HG03196 (cell line): Measurements from ENCODE around the gene CCDC82.
"Not testable (repeated sequence)": the region's sequence is repeated elsewhere in the genome, so short reads cannot be mapped to it uniquely, and the experiment has no call there.

Experiments used
- ATAC-seq: cut with Tn5 transposase; IDR thresholded peaks from one replicate; pipeline ENCODE4 v1.9.1; 2021; ENCODE audit not compliant: unreplicated experiment

The CCDC82 gene

DNA sequence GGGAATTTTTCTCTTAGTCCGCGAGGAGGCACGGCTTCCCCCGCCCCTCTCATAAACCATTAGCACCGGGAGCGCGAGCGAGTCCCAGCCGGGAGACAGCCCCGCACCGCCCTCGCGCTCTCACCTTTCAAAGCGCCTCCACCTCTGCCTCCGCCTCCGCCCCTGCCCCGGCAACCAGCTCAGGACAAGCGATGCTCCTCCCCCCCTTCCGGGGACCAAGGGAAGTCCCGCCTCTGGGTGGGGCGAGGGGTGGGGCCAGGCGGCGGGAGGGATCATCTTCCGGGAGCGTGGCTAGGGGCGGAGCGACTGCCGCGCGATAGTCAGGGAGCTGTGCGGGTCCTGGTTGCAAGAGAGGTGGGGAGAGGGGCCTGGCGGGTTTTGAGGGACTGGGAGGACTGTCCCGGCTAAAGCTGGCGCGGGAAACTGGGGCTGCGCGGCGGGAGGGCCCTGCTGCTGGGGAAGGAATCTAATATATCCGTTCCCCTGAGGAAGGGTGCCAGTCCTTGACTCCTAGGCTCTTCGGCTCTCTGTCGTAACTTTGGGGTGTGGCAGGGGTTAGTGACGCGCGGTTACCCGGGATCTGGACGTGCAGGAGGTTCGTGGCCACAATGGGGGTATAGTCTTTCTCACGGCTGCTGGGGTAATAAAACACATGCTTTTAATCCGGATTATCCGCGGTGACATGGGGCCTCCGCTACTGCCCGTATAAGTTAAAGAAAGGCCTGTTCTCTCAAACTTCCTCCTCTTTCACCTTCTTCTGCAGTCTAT is at the start of gene CCDC82, which contains the start of gene JRKL:
CCDC82 (minus strand) TSS at position 193 of the 768 bp plus-strand sequence. CDS start 5,165 bp downstream, outside the sequence.
JRKL (plus strand) TSS at position 294 of the 768 bp plus-strand sequence. CDS start 637 bp downstream, outside the sequence.
- ATAC-seq = peak; percentile 94

DNA sequence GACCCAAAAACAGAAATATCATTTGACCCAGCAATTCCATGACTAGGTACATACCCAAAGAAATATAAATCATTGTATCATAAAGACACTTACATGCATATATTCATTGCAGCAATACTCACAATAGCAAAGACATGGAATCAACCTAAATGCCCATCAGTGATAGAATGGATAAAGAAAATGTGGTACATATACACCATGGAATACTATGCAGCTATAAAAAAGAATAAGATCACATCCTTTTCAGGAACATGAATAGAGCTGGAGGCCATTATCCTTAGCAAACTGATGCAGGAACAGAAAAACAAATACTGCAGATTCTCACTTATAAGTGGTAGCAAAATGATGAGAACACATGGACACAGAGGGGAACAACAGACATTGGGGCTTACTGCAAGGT is 42.9 kb upstream of the CCDC82 start:
- ATAC-seq = not testable (repeated sequence)

DNA sequence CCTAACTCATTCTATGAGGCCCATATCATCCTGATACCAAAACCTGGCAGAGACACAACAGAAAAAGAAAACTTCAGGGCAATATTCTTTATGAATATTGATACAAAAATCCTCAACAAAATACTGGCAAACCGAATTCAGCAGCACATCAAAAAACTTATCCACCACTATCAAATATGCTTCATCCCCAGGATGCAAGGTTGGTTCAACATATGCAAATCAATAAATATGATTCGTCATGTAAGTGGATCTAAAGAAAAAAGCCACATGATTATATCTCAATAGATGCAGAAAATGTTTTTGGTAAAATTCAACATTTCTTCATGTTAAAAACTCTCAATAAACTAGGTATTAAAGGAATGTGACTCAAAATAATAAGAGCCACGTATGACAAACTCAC is 41.0 kb upstream of the CCDC82 start:
- ATAC-seq = no peak

DNA sequence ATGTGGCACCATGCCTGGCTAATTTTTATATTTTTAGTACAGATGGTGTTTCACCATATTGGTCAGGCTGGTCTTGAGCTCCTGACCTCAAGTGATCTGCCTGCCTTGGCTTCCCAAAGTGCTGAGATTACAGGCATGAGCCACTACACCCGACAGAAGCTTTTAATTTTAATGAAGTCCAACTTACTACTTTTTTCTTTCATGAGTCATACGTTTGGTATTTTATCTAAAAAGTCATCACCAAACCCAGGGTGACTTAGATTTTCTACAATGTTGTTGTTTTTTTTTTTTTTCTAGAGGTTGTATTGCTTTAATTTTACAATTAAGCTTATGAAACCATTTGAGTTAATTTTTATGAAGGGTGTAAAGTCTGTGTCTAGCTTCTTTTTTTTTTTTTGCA is 35.0 kb upstream of the CCDC82 start:
- ATAC-seq = no peak

GRCh38 chr11:96413408-96413807 is 23.7 kb upstream of the CCDC82 start:
- ATAC-seq = no peak

- no peak for ATAC-seq
These were observed 23.2 kb upstream of the CCDC82 start for GRCh38 chr11:96412761-96413381.

- ATAC-seq = not testable (repeated sequence)
These were observed 21.7 kb upstream of the CCDC82 start for GRCh38 chr11:96411412-96411811.

GRCh38 chr11:96400697-96401096 is 11.0 kb upstream of the CCDC82 start:
- ATAC-seq = no peak

DNA sequence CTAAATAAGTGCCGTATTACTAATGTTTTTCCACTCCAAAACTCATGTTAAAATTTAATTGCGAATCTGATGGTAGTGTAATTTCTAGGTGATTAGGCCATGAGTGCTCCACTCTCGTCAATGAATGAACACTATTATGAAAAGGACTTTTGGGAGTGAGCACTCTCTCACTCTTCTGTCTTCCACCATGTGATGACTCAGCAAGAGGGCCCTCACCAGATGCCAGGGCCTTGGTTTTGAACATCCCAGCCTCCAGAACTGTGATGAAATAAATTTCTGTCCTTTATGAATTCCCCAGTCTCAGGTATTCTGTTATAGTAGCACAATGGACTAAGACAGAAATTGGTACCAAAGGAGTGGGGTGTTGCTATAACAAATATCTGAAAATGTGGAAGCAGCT is 8.2 kb upstream of the CCDC82 start:
- no peak for ATAC-seq

- no peak for ATAC-seq
These were observed 6.9 kb upstream of the CCDC82 start for GRCh38 chr11:96396637-96397036.

- ATAC-seq = no peak
These were observed 5.1 kb upstream of the CCDC82 start for GRCh38 chr11:96394773-96395172.

DNA sequence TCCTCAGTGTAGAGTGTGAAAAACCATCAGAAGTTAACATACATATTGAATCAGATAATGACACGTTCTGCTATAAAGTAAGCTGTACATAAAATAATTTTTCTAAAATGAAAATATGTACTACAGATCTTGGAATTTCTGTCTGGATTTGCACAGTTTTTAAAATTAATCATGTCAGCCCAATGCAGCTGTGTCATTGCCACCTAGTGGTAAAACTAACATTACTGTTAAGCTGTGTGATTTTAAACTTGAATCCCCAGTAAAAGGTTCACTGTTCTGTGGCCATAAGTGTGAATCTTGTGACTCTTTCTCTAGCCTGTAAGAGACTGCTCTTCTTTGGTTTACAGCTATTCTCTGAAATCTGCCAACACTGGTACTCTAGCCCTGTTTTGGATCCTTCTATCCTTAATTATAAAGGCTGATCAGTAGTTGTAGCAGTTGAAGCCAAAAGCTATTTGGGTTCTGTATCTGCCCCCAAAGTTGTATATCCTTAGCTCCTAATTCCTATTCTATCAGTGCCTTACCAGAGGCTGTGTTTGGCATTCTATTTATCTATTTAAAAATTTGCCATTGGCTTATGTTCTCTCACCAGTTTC is 4.1 kb upstream of the CCDC82 start:
- no peak for ATAC-seq

- ATAC-seq = no peak
These were observed 2.1 kb upstream of the CCDC82 start for GRCh38 chr11:96391698-96392307.

GRCh38 chr11:96390488-96390792 is 728 bp upstream of the CCDC82 start:
- peak; percentile 0 for ATAC-seq

GRCh38 chr11:96388891-96389719 is 607 bp downstream of the CCDC82 start:
- peak; percentile 53 for ATAC-seq

DNA sequence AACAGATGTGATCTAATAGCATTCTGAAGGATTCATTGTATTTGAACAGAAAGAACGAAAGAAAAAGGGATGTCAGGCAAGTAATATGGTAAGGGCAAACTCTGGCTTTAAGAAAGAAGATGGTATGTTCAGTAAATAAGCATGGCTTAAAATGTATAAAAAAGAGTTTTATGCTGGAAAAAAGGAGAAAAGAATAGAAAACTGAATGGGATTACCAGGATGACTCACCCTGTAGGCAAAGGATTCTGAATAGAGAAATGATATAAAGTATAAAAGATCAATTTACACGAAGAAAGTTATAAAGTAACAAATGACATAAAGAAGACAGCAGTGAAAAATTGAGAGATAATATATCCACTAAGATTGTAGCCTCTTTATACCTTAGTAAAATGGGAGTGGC is 4.5 kb downstream of the CCDC82 start:
- no peak for ATAC-seq

- ATAC-seq = no peak
These were observed 5.6 kb downstream of the CCDC82 start for GRCh38 chr11:96384156-96384555.

DNA sequence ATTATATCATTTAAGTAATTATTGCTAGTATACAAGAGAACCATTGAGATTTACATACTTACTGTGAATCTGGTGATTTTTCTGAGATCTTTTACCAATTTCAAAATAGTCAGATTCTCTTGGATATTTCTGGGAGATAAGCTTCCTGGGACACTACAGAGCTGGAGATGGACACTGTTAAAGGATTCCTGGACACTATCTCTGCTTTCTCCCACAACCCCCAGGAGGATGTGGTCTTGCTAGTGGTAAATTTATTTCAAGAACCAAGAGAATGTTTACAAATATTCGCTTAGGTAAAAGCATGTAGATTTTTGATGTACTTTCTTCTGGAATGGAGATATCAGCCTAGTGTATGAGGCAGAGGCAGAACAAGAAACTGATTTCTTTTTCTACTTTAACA is 12.9 kb downstream of the CCDC82 start:
- no peak for ATAC-seq

GRCh38 chr11:96373826-96374225 is 15.9 kb downstream of the CCDC82 start:
- no peak for ATAC-seq

- ATAC-seq = no peak
These were observed 22.4 kb downstream of the CCDC82 start for GRCh38 chr11:96367342-96367741.

- no peak for ATAC-seq
These were observed 23.7 kb downstream of the CCDC82 start for GRCh38 chr11:96366024-96366423.
